ENCODE data around the gene SYTL3. TPM values are rescaled to one million over a fixed set of nuclear protein-coding genes. Genes with fewer than 3 reads are reported as not detected.

Gene SYTL3
- total and polyA plus RNA-seq, 2 donors from 2014 or later, result 3.1 to 16.0 TPM

DNA sequence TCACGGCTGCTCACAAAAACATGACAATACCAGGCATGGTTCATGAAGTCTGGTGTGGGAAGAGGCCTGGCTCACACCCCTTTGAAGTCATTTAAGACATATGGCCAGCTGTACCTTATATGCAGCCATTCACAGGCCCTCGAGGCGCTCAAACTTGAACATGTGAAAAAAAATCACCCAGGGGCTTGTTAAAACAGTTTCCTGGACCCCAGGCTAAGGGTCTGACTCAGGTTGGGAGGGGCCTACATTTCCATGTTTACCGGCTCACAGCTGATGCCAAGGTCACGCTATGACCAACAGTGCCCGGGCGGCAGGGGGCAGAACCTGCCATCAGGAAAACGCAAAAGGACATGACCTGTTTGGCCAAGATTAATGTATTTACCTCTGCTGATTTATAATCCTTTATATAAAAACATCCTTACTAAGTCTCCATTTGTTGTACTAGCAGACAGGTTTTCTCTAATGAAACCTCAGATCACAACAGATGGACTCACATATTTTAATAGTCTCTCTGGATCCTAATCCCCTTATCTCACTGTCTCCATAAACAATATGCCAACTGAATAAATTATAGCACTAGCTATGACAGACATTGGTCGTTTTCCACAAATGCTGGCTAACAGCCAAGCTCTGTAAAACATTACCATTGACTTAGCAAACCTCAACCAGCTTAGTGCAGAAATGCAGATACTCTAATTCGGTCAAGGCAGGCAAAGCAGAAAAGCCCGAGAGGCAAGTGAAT, 149.4 kb downstream of the SYTL3 start:
- peak; percentile 16 for TF ChIP-seq CTCF (IDR thresholded peaks at IDR 0.05; ENCODE audit: borderline replicate concordance, extremely low read depth, insufficient read depth)
- peak overlapping the region in 1 of 3 donors; percentile 9 for H3K4me3 ChIP-seq (ENCODE audit: low read length in 3 of 3)
- peaks cover 16 to 62% (median 41%) of the 10 kb centered on the region in 3 donors for H3K4me1 ChIP-seq (ENCODE audit: control insufficient read depth in 2 of 3, insufficient read depth in 2 of 3, low read depth in 1 of 3, low read length in 3 of 3)
- DNase-seq, result peak in 4 of 5 donors; percentile 57 to 88 (median 72)
- intact Hi-C loops (cut with DNase I), result no loop called here
- FAIRE-seq, result peak; percentile 54
- H3K27ac ChIP-seq (ENCODE audit: low read depth in 2 of 2, low read length in 2 of 2), result peak overlapping the region; percentile 62 to 81
- no peaks in the 10 kb centered on the region for H3K9me3 ChIP-seq (ENCODE audit: control insufficient read depth in 2 of 3, insufficient read depth in 1 of 3, low read length in 3 of 3)
- H3K36me3 ChIP-seq (ENCODE audit: control insufficient read depth in 2 of 3, insufficient read depth in 3 of 3, low read length in 3 of 3), result peaks cover 0 to 2% (median 0%) of the 10 kb centered on the region in 3 donors
- no peaks in the 10 kb centered on the region for H3K27me3 ChIP-seq (ENCODE audit: control insufficient read depth, insufficient read depth, low read length)
- peak overlapping the region in 1 of 3 donors; percentile 48 for H3K9ac ChIP-seq (ENCODE audit: low read length in 3 of 3)

DNA sequence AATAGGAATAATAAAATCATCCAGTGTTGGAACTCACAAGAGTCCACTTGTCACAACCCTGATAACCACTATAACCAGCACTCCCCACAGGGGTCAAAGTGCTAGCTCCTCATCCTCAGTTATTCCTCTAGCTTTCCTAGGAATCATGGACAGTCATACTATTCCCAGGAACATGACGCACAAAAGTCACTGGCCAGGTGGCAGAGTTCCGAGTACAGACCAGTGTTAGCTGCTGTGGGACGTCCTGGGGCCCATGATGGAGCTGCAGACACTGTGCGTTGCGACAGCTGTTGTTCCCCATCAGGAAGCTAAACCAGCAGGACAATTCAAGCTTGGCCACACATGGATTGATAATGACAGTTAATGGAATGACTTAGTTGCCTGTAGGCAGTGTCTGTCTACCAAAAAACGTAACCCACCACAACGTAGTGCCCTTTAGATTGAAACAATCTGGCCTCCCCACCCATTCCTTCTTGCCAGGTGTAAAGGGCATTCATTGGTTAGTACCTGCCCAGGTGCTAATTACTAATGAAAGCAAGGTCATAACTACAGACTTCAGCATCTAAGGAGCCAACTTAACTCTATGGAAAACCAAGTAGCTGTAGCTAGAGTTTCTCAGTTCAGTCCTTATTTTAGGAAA, 151.9 kb downstream of the SYTL3 start:
- no peak for DNase-seq
- Histone ChIP-seq H3K27ac (ENCODE audit: low read depth in 2 of 2, low read length in 2 of 2) (peak overlapping the region; percentile 63 to 70), H3K4me1 (ENCODE audit: control insufficient read depth in 2 of 3, insufficient read depth in 2 of 3, low read depth in 1 of 3, low read length in 3 of 3) (peaks cover 16 to 57% (median 34%) of the 10 kb centered on the region in 3 donors), H3K27me3 (ENCODE audit: control insufficient read depth, insufficient read depth, low read length) (no peaks in the 10 kb centered on the region), H3K9ac (ENCODE audit: low read length in 3 of 3) (no peak overlapping the region), H3K36me3 (ENCODE audit: control insufficient read depth in 2 of 3, insufficient read depth in 3 of 3, low read length in 3 of 3) (peaks cover 0 to 2% (median 0%) of the 10 kb centered on the region in 3 donors), H3K9me3 (ENCODE audit: control insufficient read depth in 2 of 3, insufficient read depth in 1 of 3, low read length in 3 of 3) (no peaks in the 10 kb centered on the region), H3K4me3 (ENCODE audit: low read length in 3 of 3) (no peak overlapping the region)
- no peak for TF ChIP-seq CTCF (IDR thresholded peaks at IDR 0.05; ENCODE audit: borderline replicate concordance, extremely low read depth, insufficient read depth)
- intact Hi-C loops (cut with DNase I), result no loop called here
- no peak for FAIRE-seq

DNA sequence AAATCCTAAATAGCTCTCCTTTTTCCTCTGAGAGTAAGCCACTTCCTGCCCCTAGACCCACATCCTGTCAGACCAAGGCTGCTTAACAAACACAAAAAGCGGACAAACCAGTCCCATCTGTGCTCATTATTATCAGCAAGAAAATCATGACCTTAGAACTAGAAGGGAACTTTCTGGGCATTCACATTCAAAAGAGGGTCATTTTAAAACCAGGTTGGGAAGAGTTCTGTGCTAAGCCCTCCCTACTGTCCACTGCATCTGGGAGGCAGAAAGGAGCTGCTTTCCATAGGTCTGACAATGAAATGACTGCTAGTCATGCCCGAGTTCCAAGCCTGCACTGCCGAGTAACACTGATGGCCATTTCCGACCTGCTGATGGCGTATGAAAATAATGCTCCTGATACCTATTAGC, 153.9 kb downstream of the SYTL3 start:
- peaks cover 12 to 61% (median 45%) of the 10 kb centered on the region in 3 donors for H3K4me1 ChIP-seq (ENCODE audit: control insufficient read depth in 2 of 3, insufficient read depth in 2 of 3, low read depth in 1 of 3, low read length in 3 of 3)
- peak overlapping the region in 1 of 3 donors; percentile 22 for H3K4me3 ChIP-seq (ENCODE audit: low read length in 3 of 3)
- peaks cover 0 to 2% (median 0%) of the 10 kb centered on the region in 3 donors for H3K36me3 ChIP-seq (ENCODE audit: control insufficient read depth in 2 of 3, insufficient read depth in 3 of 3, low read length in 3 of 3)
- FAIRE-seq, result no peak
- H3K9ac ChIP-seq (ENCODE audit: low read length in 3 of 3), result peak overlapping the region in 2 of 3 donors; percentile 9 to 25
- intact Hi-C loops (cut with DNase I), result no loop called here
- TF ChIP-seq CTCF (IDR thresholded peaks at IDR 0.05; ENCODE audit: borderline replicate concordance, extremely low read depth, insufficient read depth), result no peak
- H3K27ac ChIP-seq (ENCODE audit: low read depth in 2 of 2, low read length in 2 of 2), result peak overlapping the region; percentile 11 to 54
- no peaks in the 10 kb centered on the region for H3K9me3 ChIP-seq (ENCODE audit: control insufficient read depth in 2 of 3, insufficient read depth in 1 of 3, low read length in 3 of 3)
- DNase-seq, result peak in 1 of 5 donors; percentile 16
- no peaks in the 10 kb centered on the region for H3K27me3 ChIP-seq (ENCODE audit: control insufficient read depth, insufficient read depth, low read length)
